ENCODE measurements around the gene ASS1.
A peak's percentile ranks its signal among the peaks of the same experiment; 100 is the strongest.

Gene ASS1

GRCh38 chr9:130428086-130428665 is 16.6 kb upstream of the ASS1 start:
- no peaks in the 10 kb centered on the region for H3K36me3 ChIP-seq (ENCODE audit: control insufficient read depth, insufficient read depth, low read length)
- no peak overlapping the region for H3K27ac ChIP-seq (ENCODE audit: low read depth, low read length)
- peaks cover 16% of the 10 kb centered on the region for H3K27me3 ChIP-seq (ENCODE audit: control insufficient read depth, insufficient read depth, low read length)
- peaks cover 8% of the 10 kb centered on the region; the same call in 1 of the 2 replicates for H3K9me3 ChIP-seq (ENCODE audit: control insufficient read depth, insufficient read depth, low read depth, low read length)
- no peak overlapping the region for H3K4me3 ChIP-seq (ENCODE audit: low read depth, low read length)
- H3K9ac ChIP-seq (ENCODE audit: low read length), result no peak overlapping the region
- peaks cover 22% of the 10 kb centered on the region for H3K4me1 ChIP-seq (ENCODE audit: control insufficient read depth, insufficient read depth, low read length)

- Histone ChIP-seq H3K4me1 (ENCODE audit: control insufficient read depth, insufficient read depth, low read length) (peaks cover 27% of the 10 kb centered on the region), H3K36me3 (ENCODE audit: control insufficient read depth, insufficient read depth, low read length) (no peaks in the 10 kb centered on the region), H3K9me3 (ENCODE audit: control insufficient read depth, insufficient read depth, low read depth, low read length) (peaks cover 8% of the 10 kb centered on the region; the same call in 1 of the 2 replicates), H3K4me3 (ENCODE audit: low read depth, low read length) (no peak overlapping the region), H3K27ac (ENCODE audit: low read depth, low read length) (no peak overlapping the region), H3K27me3 (ENCODE audit: control insufficient read depth, insufficient read depth, low read length) (peaks cover 28% of the 10 kb centered on the region), H3K9ac (ENCODE audit: low read length) (no peak overlapping the region)
These were observed 15.4 kb upstream of the ASS1 start for GRCh38 chr9:130429381-130429780.

GRCh38 chr9:130429831-130430230 is 14.9 kb upstream of the ASS1 start:
- Histone ChIP-seq H3K9ac (ENCODE audit: low read length) (no peak overlapping the region), H3K4me1 (ENCODE audit: control insufficient read depth, insufficient read depth, low read length) (peaks cover 27% of the 10 kb centered on the region), H3K27ac (ENCODE audit: low read depth, low read length) (no peak overlapping the region), H3K36me3 (ENCODE audit: control insufficient read depth, insufficient read depth, low read length) (no peaks in the 10 kb centered on the region), H3K9me3 (ENCODE audit: control insufficient read depth, insufficient read depth, low read depth, low read length) (peaks cover 8% of the 10 kb centered on the region; the same call in 1 of the 2 replicates), H3K4me3 (ENCODE audit: low read depth, low read length) (no peak overlapping the region), H3K27me3 (ENCODE audit: control insufficient read depth, insufficient read depth, low read length) (peaks cover 31% of the 10 kb centered on the region)

- Histone ChIP-seq H3K4me1 (ENCODE audit: control insufficient read depth, insufficient read depth, low read length) (peaks cover 27% of the 10 kb centered on the region), H3K36me3 (ENCODE audit: control insufficient read depth, insufficient read depth, low read length) (no peaks in the 10 kb centered on the region), H3K27me3 (ENCODE audit: control insufficient read depth, insufficient read depth, low read length) (peaks cover 31% of the 10 kb centered on the region)
These were observed 14.5 kb upstream of the ASS1 start for GRCh38 chr9:130430232-130430631.

GRCh38 chr9:130430734-130431535 is 13.8 kb upstream of the ASS1 start:
- Histone ChIP-seq H3K27ac (ENCODE audit: low read depth, low read length) (no peak overlapping the region), H3K9me3 (ENCODE audit: control insufficient read depth, insufficient read depth, low read depth, low read length) (peaks cover 8% of the 10 kb centered on the region; the same call in 1 of the 2 replicates), H3K27me3 (ENCODE audit: control insufficient read depth, insufficient read depth, low read length) (peaks cover 31% of the 10 kb centered on the region), H3K36me3 (ENCODE audit: control insufficient read depth, insufficient read depth, low read length) (no peaks in the 10 kb centered on the region), H3K4me3 (ENCODE audit: low read depth, low read length) (no peak overlapping the region), H3K4me1 (ENCODE audit: control insufficient read depth, insufficient read depth, low read length) (peaks cover 24% of the 10 kb centered on the region), H3K9ac (ENCODE audit: low read length) (no peak overlapping the region)

More at GRCh38 chr9:130430232-130430631, 14.5 kb upstream of the ASS1 start:
- Histone ChIP-seq H3K27ac (ENCODE audit: low read depth, low read length) (no peak overlapping the region), H3K4me3 (ENCODE audit: low read depth, low read length) (no peak overlapping the region), H3K9ac (ENCODE audit: low read length) (no peak overlapping the region), H3K9me3 (ENCODE audit: control insufficient read depth, insufficient read depth, low read depth, low read length) (peaks cover 8% of the 10 kb centered on the region; the same call in 1 of the 2 replicates)

- Histone ChIP-seq H3K4me1 (ENCODE audit: control insufficient read depth, insufficient read depth, low read length) (peaks cover 19% of the 10 kb centered on the region), H3K27ac (ENCODE audit: low read depth, low read length) (no peak overlapping the region), H3K9ac (ENCODE audit: low read length) (no peak overlapping the region), H3K4me3 (ENCODE audit: low read depth, low read length) (no peak overlapping the region), H3K27me3 (ENCODE audit: control insufficient read depth, insufficient read depth, low read length) (peaks cover 31% of the 10 kb centered on the region), H3K36me3 (ENCODE audit: control insufficient read depth, insufficient read depth, low read length) (no peaks in the 10 kb centered on the region), H3K9me3 (ENCODE audit: control insufficient read depth, insufficient read depth, low read depth, low read length) (peaks cover 8% of the 10 kb centered on the region; the same call in 1 of the 2 replicates)
These were observed 13.0 kb upstream of the ASS1 start for GRCh38 chr9:130431536-130432303.

- H3K9me3 ChIP-seq (ENCODE audit: control insufficient read depth, insufficient read depth, low read depth, low read length), result peaks cover 8% of the 10 kb centered on the region; the same call in 1 of the 2 replicates
- H3K27ac ChIP-seq (ENCODE audit: low read depth, low read length), result no peak overlapping the region
- H3K27me3 ChIP-seq (ENCODE audit: control insufficient read depth, insufficient read depth, low read length), result peaks cover 31% of the 10 kb centered on the region
- H3K4me3 ChIP-seq (ENCODE audit: low read depth, low read length), result no peak overlapping the region
- H3K9ac ChIP-seq (ENCODE audit: low read length), result no peak overlapping the region
- H3K36me3 ChIP-seq (ENCODE audit: control insufficient read depth, insufficient read depth, low read length), result no peaks in the 10 kb centered on the region
- H3K4me1 ChIP-seq (ENCODE audit: control insufficient read depth, insufficient read depth, low read length), result peaks cover 18% of the 10 kb centered on the region
These were observed 12.4 kb upstream of the ASS1 start for GRCh38 chr9:130432362-130432761.

- Histone ChIP-seq H3K4me3 (ENCODE audit: low read depth, low read length) (peak overlapping the region; percentile 62), H3K9ac (ENCODE audit: low read length) (peak overlapping the region; percentile 36)
These were observed 12.0 kb upstream of the ASS1 start for GRCh38 chr9:130432796-130433167.

GRCh38 chr9:130433168-130433946 is 11.4 kb upstream of the ASS1 start:
- H3K36me3 ChIP-seq (ENCODE audit: control insufficient read depth, insufficient read depth, low read length), result no peaks in the 10 kb centered on the region
- peaks cover 20% of the 10 kb centered on the region for H3K4me1 ChIP-seq (ENCODE audit: control insufficient read depth, insufficient read depth, low read length)
- H3K9ac ChIP-seq (ENCODE audit: low read length), result peak overlapping the region; percentile 36
- peak overlapping the region; percentile 62 for H3K4me3 ChIP-seq (ENCODE audit: low read depth, low read length)
- H3K9me3 ChIP-seq (ENCODE audit: control insufficient read depth, insufficient read depth, low read depth, low read length), result peaks cover 8% of the 10 kb centered on the region; the same call in 1 of the 2 replicates
- no peak overlapping the region for H3K27ac ChIP-seq (ENCODE audit: low read depth, low read length)
- H3K27me3 ChIP-seq (ENCODE audit: control insufficient read depth, insufficient read depth, low read length), result peaks cover 31% of the 10 kb centered on the region

More at GRCh38 chr9:130432796-130433167, 12.0 kb upstream of the ASS1 start:
- Histone ChIP-seq H3K27ac (ENCODE audit: low read depth, low read length) (no peak overlapping the region), H3K9me3 (ENCODE audit: control insufficient read depth, insufficient read depth, low read depth, low read length) (peaks cover 8% of the 10 kb centered on the region; the same call in 1 of the 2 replicates), H3K27me3 (ENCODE audit: control insufficient read depth, insufficient read depth, low read length) (peaks cover 31% of the 10 kb centered on the region), H3K36me3 (ENCODE audit: control insufficient read depth, insufficient read depth, low read length) (no peaks in the 10 kb centered on the region), H3K4me1 (ENCODE audit: control insufficient read depth, insufficient read depth, low read length) (peaks cover 20% of the 10 kb centered on the region)

- H3K9ac ChIP-seq (ENCODE audit: low read length), result no peak overlapping the region
- H3K4me3 ChIP-seq (ENCODE audit: low read depth, low read length), result peak overlapping the region; percentile 62
- peaks cover 31% of the 10 kb centered on the region for H3K27me3 ChIP-seq (ENCODE audit: control insufficient read depth, insufficient read depth, low read length)
- no peak overlapping the region for H3K27ac ChIP-seq (ENCODE audit: low read depth, low read length)
- peaks cover 20% of the 10 kb centered on the region for H3K4me1 ChIP-seq (ENCODE audit: control insufficient read depth, insufficient read depth, low read length)
- no peaks in the 10 kb centered on the region for H3K36me3 ChIP-seq (ENCODE audit: control insufficient read depth, insufficient read depth, low read length)
- peaks cover 8% of the 10 kb centered on the region; the same call in 1 of the 2 replicates for H3K9me3 ChIP-seq (ENCODE audit: control insufficient read depth, insufficient read depth, low read depth, low read length)
These were observed 10.9 kb upstream of the ASS1 start for GRCh38 chr9:130433947-130434262.
